Thyroid gland (tissue), 4 donors: ENCODE data around the gene TMC8. TPM values are rescaled to one million over a fixed set of nuclear protein-coding genes. Genes with fewer than 3 reads are reported as not detected.

Experiments
- DNase-seq, 2 donors: peaks; one replicate each; pipeline ENCODE4 v3.0.0-alpha.2; 2019
- H3K27ac ChIP-seq, 3 donors: fragments of 200-600 bp; sonication (generic); 1 replicate in 2 of 3; 2 replicates in 1 of 3; pipeline ENCODE4 v1.5.1; 2016 to 2019; ENCODE audit warnings: mild to moderate bottlenecking in 1 of 3, moderate library complexity in 1 of 3
- H3K27me3 ChIP-seq: fragments of 200-600 bp; sonication (generic); one replicate; pipeline ENCODE4 v1.5.1; 2019
- H3K36me3 ChIP-seq, 2 donors: fragments of 200-600 bp; sonication (generic); one replicate each; pipeline ENCODE4 v1.5.1; 2016 to 2019
- H3K4me1 ChIP-seq, 2 donors: fragments of 200-600 bp; sonication (generic); one replicate each; pipeline ENCODE4 v1.5.1; 2017 to 2019
- H3K4me3 ChIP-seq, 3 donors: fragments of 200-600 bp; sonication (generic); replicated peaks in 1 of 3; 1 replicate in 2 of 3; 2 replicates in 1 of 3; pipeline ENCODE4 v1.5.1; 2016; ENCODE audit warnings: mild to moderate bottlenecking in 1 of 3
- H3K9me3 ChIP-seq: fragments of 200-600 bp; sonication (generic); one replicate; pipeline ENCODE4 v1.5.1; 2017
- POLR2A ChIP-seq, 2 donors: fragments of 450-650 bp; IDR thresholded peaks; one replicate each; pipeline ENCODE4 v1.6.1; 2017; ENCODE audit warnings: antibody characterized with exemption in 2 of 2, mild to moderate bottlenecking in 2 of 2, moderate library complexity in 1 of 2
- WGBS, 2 donors: methylation state at CpG; one replicate each; pipeline ENCODE4 v1.1.5; 2017; 5-methylcytosine and 5-hydroxymethylcytosine counted together
- intact Hi-C: fragments of 100-400 bp; cut with DNase I; formaldehyde crosslinking; loops from one replicate; pipeline ENCODE4 v1.15.1; 2023
- total RNA-seq, 4 donors: library from RNA; depleted of rRNA; stranded (reverse); fragments of >200 nt; gene quantifications; one replicate each; pipeline ENCODE4 v1.2.3, GENCODE V29; 2016
- TF ChIP-seq, protein P1 (sequence below), 6 experiments: fragments of 200-600 bp in 3 of 6; fragments of 450-650 bp in 3 of 6; sonication (generic) in 3 of 6; IDR thresholded peaks; one replicate each; pipeline ENCODE4 v1.5.1; 2016 to 2019; ENCODE audit warnings: antibody characterized with exemption in 6 of 6, mild to moderate bottlenecking in 2 of 6, inconsistent platforms in 1 of 6, moderate library complexity in 1 of 6

TMC8 gene
- total RNA-seq, 4 donors from 2014 or later, result 1.4 to 4.7 (median 1.9) TPM

DNA sequence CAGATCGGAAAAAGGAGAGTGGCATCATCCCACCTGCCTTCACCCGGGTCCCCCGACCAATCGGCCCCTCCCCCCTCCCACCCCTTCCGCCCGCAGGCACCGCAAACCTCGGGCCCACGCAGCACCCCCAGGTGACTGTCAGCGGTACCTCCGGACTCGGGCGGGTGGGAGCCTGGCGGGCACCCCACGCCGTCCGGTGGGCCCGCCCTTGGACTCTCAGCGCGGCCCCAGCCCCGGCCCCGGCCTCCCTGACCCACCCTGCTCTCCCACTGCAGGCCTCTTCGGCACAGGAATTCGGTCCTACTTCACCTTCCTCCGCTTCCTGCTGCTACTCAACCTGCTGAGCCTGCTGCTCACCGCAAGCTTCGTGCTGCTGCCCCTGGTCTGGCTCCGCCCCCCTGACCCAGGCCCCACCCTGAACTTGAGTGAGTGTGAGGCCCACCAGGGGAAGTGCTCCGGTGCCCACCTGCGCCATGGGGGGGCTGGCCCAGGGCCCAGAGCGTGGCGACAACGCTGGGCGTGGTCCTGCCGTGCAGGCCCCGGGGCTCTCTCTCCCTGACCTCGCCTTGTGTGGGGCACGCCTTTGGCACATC lies 1.6 kb downstream of the TMC8 start:
- Histone ChIP-seq H3K9me3 (no peaks in the 10 kb centered on the region), H3K4me1 (peaks cover 22 to 51% of the 10 kb centered on the region in 2 donors), H3K4me3 (peak overlapping the region in 1 of 3 donors; percentile 23), H3K36me3 (no peaks in the 10 kb centered on the region), H3K27me3 (no peaks in the 10 kb centered on the region), H3K27ac (no peak overlapping the region)
- intact Hi-C loops, result no loop called here
- peak; percentile 61 to 65 for DNase-seq
- no peak for TF ChIP-seq POLR2A (IDR thresholded peaks at IDR 0.05)
- TF ChIP-seq, protein P1, sequence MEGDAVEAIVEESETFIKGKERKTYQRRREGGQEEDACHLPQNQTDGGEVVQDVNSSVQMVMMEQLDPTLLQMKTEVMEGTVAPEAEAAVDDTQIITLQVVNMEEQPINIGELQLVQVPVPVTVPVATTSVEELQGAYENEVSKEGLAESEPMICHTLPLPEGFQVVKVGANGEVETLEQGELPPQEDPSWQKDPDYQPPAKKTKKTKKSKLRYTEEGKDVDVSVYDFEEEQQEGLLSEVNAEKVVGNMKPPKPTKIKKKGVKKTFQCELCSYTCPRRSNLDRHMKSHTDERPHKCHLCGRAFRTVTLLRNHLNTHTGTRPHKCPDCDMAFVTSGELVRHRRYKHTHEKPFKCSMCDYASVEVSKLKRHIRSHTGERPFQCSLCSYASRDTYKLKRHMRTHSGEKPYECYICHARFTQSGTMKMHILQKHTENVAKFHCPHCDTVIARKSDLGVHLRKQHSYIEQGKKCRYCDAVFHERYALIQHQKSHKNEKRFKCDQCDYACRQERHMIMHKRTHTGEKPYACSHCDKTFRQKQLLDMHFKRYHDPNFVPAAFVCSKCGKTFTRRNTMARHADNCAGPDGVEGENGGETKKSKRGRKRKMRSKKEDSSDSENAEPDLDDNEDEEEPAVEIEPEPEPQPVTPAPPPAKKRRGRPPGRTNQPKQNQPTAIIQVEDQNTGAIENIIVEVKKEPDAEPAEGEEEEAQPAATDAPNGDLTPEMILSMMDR (IDR thresholded peaks at IDR 0.05), result no peak
- 37 to 50% methylated on average over 2 to 17 of the region's 38 CpGs for WGBS, 2 donors

DNA sequence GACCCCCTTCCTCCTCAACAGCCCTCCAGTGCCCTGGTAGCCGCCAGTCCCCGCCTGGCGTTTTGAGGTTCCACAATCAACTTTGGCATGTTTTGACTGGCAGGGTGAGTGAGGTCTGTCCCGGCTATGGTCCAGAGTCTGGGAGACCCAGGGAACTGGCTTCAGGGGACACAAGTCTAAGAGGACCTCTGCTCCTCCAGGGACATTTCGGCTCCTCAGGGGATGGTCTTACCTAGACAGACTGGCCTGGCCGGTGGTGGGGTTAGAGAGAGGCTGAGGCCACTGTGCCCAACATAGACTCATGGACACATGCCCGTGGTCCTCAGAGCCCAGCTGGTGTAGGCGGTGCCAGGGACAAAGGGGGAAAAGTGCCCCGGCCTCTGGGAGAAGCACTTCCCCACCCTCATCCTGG lies 2.2 kb downstream of the TMC8 start:
- intact Hi-C loops, result no loop called here
- Histone ChIP-seq H3K9me3 (no peaks in the 10 kb centered on the region), H3K36me3 (no peaks in the 10 kb centered on the region), H3K27me3 (no peaks in the 10 kb centered on the region), H3K4me1 (peaks cover 18 to 45% of the 10 kb centered on the region in 2 donors), H3K4me3 (no peak overlapping the region), H3K27ac (no peak overlapping the region)
- WGBS, 2 donors, result 81 to 85% methylated on average over 5 to 8 of the region's 9 CpGs
- no peak for DNase-seq
- TF ChIP-seq POLR2A (IDR thresholded peaks at IDR 0.05), result no peak
- TF ChIP-seq, protein P1 (IDR thresholded peaks at IDR 0.05), result no peak

DNA sequence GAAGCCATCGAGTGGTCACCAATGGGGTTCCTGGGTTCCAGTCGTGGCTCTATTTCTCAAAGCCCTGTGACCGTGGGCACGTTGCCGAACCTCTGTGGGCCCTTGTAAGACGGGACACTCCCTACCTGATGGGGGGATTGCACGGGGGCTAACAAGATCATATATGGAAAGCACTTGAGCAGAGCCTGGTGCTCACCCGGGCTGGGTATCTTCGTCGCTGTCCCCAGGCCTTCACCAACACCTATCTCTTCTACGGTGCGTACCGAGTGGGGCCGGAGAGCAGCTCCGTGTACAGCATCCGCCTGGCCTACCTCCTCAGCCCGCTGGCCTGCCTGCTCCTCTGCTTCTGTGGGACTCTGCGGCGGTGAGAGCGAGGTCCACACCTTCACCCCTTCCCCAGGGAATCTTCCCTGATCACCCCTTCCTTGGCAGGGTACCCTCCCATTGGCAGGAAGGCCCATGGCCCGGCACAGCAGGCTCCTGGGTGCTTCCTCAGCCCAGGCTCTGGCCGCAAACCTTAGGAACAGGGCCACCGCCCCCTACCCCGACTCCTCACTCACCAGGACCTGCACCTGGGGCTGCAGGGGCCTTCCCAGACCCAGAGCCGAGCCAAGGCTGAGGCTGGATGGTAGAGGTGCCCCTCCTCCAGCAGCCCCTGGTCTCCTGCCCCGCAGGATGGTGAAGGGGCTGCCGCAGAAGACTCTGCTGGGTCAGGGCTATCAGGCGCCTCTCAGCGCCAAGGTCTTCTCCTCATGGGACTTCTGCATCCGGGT lies 2.8 kb downstream of the TMC8 start:
- H3K4me3 ChIP-seq, result no peak overlapping the region
- H3K4me1 ChIP-seq, result peaks cover 12 to 39% of the 10 kb centered on the region in 2 donors
- intact Hi-C loops, result no loop called here
- H3K27me3 ChIP-seq, result no peaks in the 10 kb centered on the region
- TF ChIP-seq, protein P1 (IDR thresholded peaks at IDR 0.05), result no peak
- no peak for TF ChIP-seq POLR2A (IDR thresholded peaks at IDR 0.05)
- 87 to 90% methylated on average over 20 to 30 of the region's 30 CpGs for WGBS, 2 donors
- no peak for DNase-seq
- H3K9me3 ChIP-seq, result no peaks in the 10 kb centered on the region
- H3K36me3 ChIP-seq, result no peaks in the 10 kb centered on the region
- H3K27ac ChIP-seq, result no peak overlapping the region

DNA sequence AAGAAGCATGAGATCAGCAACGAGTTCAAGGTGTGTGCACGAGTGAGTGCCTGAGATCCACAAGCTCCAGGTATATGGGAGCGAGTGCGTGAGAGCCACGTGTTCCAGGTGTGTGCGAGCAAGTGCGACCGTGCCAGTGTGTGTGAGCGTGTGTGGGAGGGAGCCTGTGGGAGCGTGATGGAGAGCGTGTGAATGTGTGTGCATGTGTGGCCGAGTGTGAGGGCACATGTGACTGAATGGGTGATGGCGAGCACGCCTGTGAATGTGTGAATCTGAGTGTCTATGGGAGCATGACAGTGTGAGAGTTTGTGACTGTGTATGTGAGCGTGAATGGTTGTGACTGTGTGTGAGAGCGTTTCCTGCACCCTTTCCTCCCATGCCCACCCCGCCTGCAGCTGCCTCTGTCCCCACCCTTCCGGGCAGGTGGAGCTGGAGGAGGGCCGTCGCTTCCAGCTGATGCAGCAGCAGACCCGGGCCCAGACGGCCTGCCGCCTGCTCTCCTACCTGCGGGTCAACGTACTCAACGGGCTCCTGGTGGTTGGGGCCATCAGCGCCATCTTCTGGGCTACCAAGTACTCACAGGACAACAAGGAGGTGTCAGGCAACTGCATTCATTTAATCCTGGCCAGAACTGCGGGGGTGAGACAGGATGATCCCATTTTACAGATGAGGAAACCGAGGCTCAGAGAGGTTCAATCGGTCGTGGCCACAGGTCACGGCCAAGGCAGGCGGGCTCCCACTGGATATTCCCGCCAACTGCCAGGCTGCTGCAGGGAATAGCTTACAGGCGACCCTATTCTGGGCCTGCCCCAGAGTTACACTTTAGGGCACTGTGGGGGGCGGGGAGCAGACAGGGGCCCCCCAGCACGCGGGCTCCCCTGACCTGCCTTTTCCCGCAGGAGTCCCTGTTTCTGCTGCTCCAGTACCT lies 3.7 kb downstream of the TMC8 start:
- intact Hi-C loops, result no loop called here
- Histone ChIP-seq H3K4me3 (no peak overlapping the region), H3K27ac (no peak overlapping the region), H3K9me3 (no peaks in the 10 kb centered on the region), H3K36me3 (no peaks in the 10 kb centered on the region), H3K27me3 (no peaks in the 10 kb centered on the region), H3K4me1 (peaks cover 8 to 31% of the 10 kb centered on the region in 2 donors)
- WGBS, 2 donors, result 63 to 72% methylated on average over 28 of the region's 39 CpGs
- DNase-seq, result peak in 1 of 2 donors; percentile 39
- no peak for TF ChIP-seq POLR2A (IDR thresholded peaks at IDR 0.05)
- TF ChIP-seq, protein P1 (IDR thresholded peaks at IDR 0.05), result peak in 3 of 6 experiments; percentile 27 to 36 (median 31)
